ENCODE results near the gene PDCD2L.
A peak's percentile ranks its signal among the peaks of the same experiment; 100 is the strongest.

PDCD2L gene

GRCh38 chr19:34402074-34402600 is 2.1 kb upstream of the PDCD2L start:
- DNase-seq, result no peak
- H3K27me3 ChIP-seq (ENCODE audit: insufficient read depth, low read length, poor library complexity), result no peaks in the 10 kb centered on the region
- no peak for TF ChIP-seq EZH2 (IDR thresholded peaks at IDR 0.05; ENCODE audit: borderline replicate concordance, low read depth, low read length, severe bottlenecking)
- TF ChIP-seq CTCF (IDR thresholded peaks at IDR 0.05; ENCODE audit: borderline replicate concordance, extremely low read depth, low read length, poor library complexity, severe bottlenecking), result no peak
- H3K9ac ChIP-seq (ENCODE audit: low read depth, low read length), result no peak overlapping the region
- H3K9me3 ChIP-seq (ENCODE audit: insufficient read depth, low read length, severe bottlenecking), result no peaks in the 10 kb centered on the region
- peaks cover 32% of the 10 kb centered on the region for H3K36me3 ChIP-seq (ENCODE audit: insufficient read depth, low read length)
- no peak overlapping the region for H3K4me3 ChIP-seq (ENCODE audit: low read depth in 1 of 2, low read length in 2 of 2)
- H3K4me1 ChIP-seq (ENCODE audit: insufficient read depth, low read length), result peaks cover 30% of the 10 kb centered on the region
- no peak overlapping the region for H2AFZ ChIP-seq (ENCODE audit: low read depth, low read length)
- ATAC-seq (ENCODE audit: insufficient read depth, low read depth), result no peak
- H3K79me2 ChIP-seq (ENCODE audit: insufficient read depth, low read length), result peaks cover 19% of the 10 kb centered on the region
- no peak overlapping the region for H3K4me2 ChIP-seq (ENCODE audit: insufficient read depth, low read length)
- no peaks in the 10 kb centered on the region for H4K20me1 ChIP-seq (ENCODE audit: insufficient read depth, low read length)
- H3K27ac ChIP-seq (ENCODE audit: low read length), result no peak overlapping the region

DNA sequence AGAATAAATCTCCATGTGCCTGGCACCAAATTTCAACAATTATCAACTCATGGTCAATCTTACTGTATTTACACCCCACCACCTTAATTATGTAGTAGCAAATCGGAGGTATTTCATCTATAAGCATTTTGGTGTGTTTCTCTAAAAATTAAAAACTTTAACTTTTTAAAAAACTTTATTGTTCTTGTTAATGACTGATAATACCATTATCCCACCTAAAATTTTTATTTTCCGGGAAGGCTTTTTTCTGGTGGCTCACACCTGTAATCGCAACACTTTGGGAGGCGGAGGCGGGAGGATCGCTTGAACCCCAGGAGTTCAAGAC is 453 bp upstream of the PDCD2L start:
- peak overlapping the region; percentile 88 for H3K9ac ChIP-seq (ENCODE audit: low read depth, low read length)
- ATAC-seq (ENCODE audit: insufficient read depth, low read depth) (no peak), DNase-seq (no peak)
- no peaks in the 10 kb centered on the region for H3K27me3 ChIP-seq (ENCODE audit: insufficient read depth, low read length, poor library complexity)
- peaks cover 34% of the 10 kb centered on the region for H3K36me3 ChIP-seq (ENCODE audit: insufficient read depth, low read length)
- H3K9me3 ChIP-seq (ENCODE audit: insufficient read depth, low read length, severe bottlenecking), result no peaks in the 10 kb centered on the region
- H3K4me2 ChIP-seq (ENCODE audit: insufficient read depth, low read length), result peak overlapping the region; percentile 99
- H3K27ac ChIP-seq (ENCODE audit: low read length), result peak overlapping the region; percentile 72
- H3K79me2 ChIP-seq (ENCODE audit: insufficient read depth, low read length), result peaks cover 34% of the 10 kb centered on the region
- peak overlapping the region; percentile 74 to 99; a peak in 3 of 4 replicates for H3K4me3 ChIP-seq (ENCODE audit: low read depth in 1 of 2, low read length in 2 of 2)
- peaks cover 41% of the 10 kb centered on the region for H3K4me1 ChIP-seq (ENCODE audit: insufficient read depth, low read length)
- H2AFZ ChIP-seq (ENCODE audit: low read depth, low read length), result peak overlapping the region; percentile 100
- H4K20me1 ChIP-seq (ENCODE audit: insufficient read depth, low read length), result peaks cover 6% of the 10 kb centered on the region; the same call in 1 of the 2 replicates
- TF ChIP-seq CTCF (IDR thresholded peaks at IDR 0.05; ENCODE audit: borderline replicate concordance, extremely low read depth, low read length, poor library complexity, severe bottlenecking) (no peak), EZH2 (IDR thresholded peaks at IDR 0.05; ENCODE audit: borderline replicate concordance, low read depth, low read length, severe bottlenecking) (no peak)

DNA sequence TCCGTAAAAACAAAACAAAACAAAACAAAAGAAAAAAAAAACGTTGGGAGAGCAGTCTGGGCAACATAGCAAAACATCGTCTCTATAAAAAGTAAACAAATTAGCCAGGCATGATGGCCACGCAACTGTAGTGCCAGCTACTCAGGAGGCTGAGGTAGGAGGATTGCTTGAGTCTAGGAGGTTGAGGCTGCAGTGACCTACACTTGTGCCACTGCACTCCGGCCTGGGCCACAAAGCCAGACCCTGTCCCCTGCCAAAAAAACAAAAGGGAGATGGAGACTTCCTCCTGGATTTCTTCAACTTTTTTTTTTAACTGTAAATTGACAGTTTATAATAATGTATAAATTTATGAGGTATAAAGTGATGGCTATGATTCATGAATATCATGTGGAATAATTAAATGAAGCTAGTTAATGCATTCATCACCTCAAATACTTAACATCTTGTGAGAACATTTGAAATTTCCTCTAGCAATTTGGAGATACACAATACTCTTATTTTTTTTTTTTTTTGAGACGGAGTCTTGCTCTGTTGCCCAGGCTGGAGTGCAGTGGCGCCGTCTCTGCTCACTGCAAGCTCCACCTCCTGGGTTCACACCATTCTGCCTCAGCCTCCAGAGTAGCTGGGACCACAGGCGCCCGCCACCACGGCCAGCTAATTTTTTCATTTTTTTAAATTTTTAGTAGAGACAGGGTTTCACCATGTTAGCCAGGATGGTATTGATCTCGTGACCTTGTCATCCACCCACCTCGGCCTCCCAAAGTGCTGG is 1.9 kb downstream of the PDCD2L start:
- ATAC-seq (ENCODE audit: insufficient read depth, low read depth) (no peak), DNase-seq (no peak)
- H3K36me3 ChIP-seq (ENCODE audit: insufficient read depth, low read length), result peaks cover 32% of the 10 kb centered on the region
- peaks cover 41% of the 10 kb centered on the region for H3K4me1 ChIP-seq (ENCODE audit: insufficient read depth, low read length)
- H3K4me2 ChIP-seq (ENCODE audit: insufficient read depth, low read length), result peak overlapping the region; percentile 99
- no peak overlapping the region; a peak in 1 of 4 replicates for H3K4me3 ChIP-seq (ENCODE audit: low read depth in 1 of 2, low read length in 2 of 2)
- no peaks in the 10 kb centered on the region for H3K9me3 ChIP-seq (ENCODE audit: insufficient read depth, low read length, severe bottlenecking)
- peaks cover 34% of the 10 kb centered on the region for H3K79me2 ChIP-seq (ENCODE audit: insufficient read depth, low read length)
- H3K27ac ChIP-seq (ENCODE audit: low read length), result no peak overlapping the region
- H2AFZ ChIP-seq (ENCODE audit: low read depth, low read length), result no peak overlapping the region
- no peaks in the 10 kb centered on the region for H3K27me3 ChIP-seq (ENCODE audit: insufficient read depth, low read length, poor library complexity)
- TF ChIP-seq CTCF (IDR thresholded peaks at IDR 0.05; ENCODE audit: borderline replicate concordance, extremely low read depth, low read length, poor library complexity, severe bottlenecking) (no peak), EZH2 (IDR thresholded peaks at IDR 0.05; ENCODE audit: borderline replicate concordance, low read depth, low read length, severe bottlenecking) (no peak)
- H4K20me1 ChIP-seq (ENCODE audit: insufficient read depth, low read length), result peaks cover 6% of the 10 kb centered on the region; the same call in 1 of the 2 replicates
- no peak overlapping the region for H3K9ac ChIP-seq (ENCODE audit: low read depth, low read length)
